OCI-LY1 (cell line): ENCODE results near the gene ITGAV.

Experiments used
- CTCF ChIP-seq: fragments of 200-600 bp; sonication (generic), shearing (Covaris generic); IDR thresholded peaks from 2 replicates; pipeline ENCODE4 v1.5.1; 2017; ENCODE audit warnings: mild to moderate bottlenecking, antibody characterized with exemption, low read length, moderate library complexity, mixed read lengths
- EZH2 ChIP-seq: fragments of 200-600 bp; sonication (generic), shearing (Covaris generic); IDR thresholded peaks from 2 replicates; pipeline ENCODE4 v1.8.0; 2017; ENCODE audit warnings: borderline replicate concordance, mixed run types, mild to moderate bottlenecking, antibody characterized with exemption, low read length, moderate library complexity, mixed read lengths

- TF ChIP-seq EZH2 = no peak
- no peak for TF ChIP-seq CTCF
Observed at GRCh38 chr2:186669146-186669545, 79.3 kb downstream of the ITGAV start.
